ENCODE data around the gene SARS1.

The SARS1 gene

GRCh38 chr1:109262231-109263055 is 48.7 kb downstream of the SARS1 start:
- DNase-seq (ENCODE audit: low spot score), result no peak

GRCh38 chr1:109263234-109263596 is 49.5 kb downstream of the SARS1 start:
- no peak for DNase-seq (ENCODE audit: low spot score)

GRCh38 chr1:109263597-109264378 is 50.1 kb downstream of the SARS1 start:
- peak; percentile 85 for DNase-seq (ENCODE audit: low spot score)

- DNase-seq (ENCODE audit: low spot score), result no peak
These were observed 50.6 kb downstream of the SARS1 start for GRCh38 chr1:109264379-109264755.

DNA sequence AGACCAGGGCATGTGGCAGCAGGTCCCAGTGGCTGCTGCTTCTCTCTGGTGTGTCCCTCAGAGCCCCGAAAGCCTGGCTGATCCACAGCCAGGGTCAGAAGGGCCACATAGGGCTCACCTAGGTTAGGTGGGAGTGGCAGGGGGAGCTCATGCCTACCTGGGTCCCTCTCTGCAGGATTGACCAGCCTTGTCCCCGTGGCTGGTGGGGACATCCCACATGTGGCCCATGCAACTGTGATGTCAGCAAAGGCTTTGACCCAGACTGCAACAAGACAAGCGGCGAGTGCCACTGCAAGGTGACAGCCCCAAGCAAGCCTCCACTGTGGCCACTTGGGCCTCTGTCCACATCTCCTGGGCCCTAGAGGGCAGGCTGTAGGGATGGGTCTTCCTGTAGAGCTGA is 51.3 kb downstream of the SARS1 start:
- no peak for DNase-seq (ENCODE audit: low spot score)

DNA sequence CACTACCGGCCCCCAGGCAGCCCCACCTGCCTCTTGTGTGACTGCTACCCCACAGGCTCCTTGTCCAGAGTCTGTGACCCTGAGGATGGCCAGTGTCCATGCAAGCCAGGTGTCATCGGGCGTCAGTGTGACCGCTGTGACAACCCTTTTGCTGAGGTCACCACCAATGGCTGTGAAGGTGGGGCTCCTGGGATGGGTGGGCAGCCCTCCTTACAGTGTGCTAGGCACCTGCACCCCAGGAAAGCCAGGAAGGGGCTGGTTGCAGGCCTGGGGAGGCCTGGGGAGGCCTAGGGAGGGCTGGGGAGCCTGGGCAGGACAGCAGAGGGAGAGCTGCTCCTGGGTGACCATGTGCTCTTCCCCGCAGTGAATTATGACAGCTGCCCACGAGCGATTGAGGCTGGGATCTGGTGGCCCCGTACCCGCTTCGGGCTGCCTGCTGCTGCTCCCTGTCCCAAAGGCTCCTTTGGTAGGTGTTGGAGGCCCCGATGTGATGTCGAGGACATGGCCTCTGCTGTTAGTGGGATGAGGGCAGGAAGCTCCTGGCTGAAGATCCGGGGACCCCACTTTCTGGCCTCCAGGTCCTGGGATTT is 52.1 kb downstream of the SARS1 start:
- DNase-seq (ENCODE audit: low spot score), result no peak

GRCh38 chr1:109266965-109267364 is 53.2 kb downstream of the SARS1 start:
- no peak for DNase-seq (ENCODE audit: low spot score)

DNA sequence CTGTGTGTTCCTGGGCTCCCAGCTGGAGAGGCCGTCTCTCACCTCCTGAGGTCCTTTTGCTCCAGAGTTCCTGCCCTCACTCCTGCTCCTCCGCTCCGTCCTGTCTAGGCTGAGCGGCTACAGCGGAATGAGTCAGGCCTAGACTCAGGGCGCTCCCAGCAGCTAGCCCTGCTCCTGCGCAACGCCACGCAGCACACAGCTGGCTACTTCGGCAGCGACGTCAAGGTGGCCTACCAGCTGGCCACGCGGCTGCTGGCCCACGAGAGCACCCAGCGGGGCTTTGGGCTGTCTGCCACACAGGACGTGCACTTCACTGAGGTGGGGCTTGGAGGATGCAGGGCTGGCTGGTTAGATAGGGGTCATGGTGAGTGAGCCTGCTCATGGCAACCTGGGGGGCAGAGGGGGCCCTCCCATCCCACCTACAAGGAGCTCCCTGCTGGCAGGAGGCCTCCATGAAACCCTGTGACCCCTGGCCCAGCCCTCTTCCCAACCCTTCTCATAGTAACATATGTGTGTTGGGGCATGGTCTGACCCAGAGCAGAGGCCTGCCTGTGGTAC is 54.1 kb downstream of the SARS1 start:
- no peak for DNase-seq (ENCODE audit: low spot score)

GRCh38 chr1:109268431-109269211 is 54.9 kb downstream of the SARS1 start:
- DNase-seq (ENCODE audit: low spot score), result no peak

DNA sequence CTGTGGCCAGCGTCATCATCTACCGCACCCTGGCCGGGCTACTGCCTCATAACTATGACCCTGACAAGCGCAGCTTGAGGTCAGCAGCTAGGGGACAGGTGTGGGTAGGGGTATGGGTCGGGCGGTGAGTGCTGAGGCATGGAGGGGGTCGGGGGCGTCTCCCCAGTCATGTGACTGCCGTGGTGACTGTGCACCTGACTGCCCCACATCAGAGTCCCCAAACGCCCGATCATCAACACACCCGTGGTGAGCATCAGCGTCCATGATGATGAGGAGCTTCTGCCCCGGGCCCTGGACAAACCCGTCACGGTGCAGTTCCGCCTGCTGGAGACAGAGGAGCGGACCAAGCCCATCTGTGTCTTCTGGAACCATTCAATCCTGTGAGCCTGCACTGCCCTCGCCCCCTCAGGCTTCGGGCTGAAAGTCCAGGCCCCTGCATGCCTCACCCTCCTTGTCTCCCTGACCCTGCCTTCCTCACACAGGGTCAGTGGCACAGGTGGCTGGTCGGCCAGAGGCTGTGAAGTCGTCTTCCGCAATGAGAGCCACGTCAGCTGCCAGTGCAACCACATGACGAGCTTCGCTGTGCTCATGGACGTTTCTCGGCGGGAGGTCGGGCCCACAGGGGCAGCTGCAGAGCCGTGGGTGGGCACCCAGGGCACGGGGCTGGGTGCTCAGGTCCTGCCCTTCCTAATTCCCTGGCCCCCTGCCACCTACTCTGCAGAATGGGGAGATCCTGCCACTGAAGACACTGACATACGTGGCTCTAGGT is 55.7 kb downstream of the SARS1 start:
- no peak for DNase-seq (ENCODE audit: low spot score)

DNA sequence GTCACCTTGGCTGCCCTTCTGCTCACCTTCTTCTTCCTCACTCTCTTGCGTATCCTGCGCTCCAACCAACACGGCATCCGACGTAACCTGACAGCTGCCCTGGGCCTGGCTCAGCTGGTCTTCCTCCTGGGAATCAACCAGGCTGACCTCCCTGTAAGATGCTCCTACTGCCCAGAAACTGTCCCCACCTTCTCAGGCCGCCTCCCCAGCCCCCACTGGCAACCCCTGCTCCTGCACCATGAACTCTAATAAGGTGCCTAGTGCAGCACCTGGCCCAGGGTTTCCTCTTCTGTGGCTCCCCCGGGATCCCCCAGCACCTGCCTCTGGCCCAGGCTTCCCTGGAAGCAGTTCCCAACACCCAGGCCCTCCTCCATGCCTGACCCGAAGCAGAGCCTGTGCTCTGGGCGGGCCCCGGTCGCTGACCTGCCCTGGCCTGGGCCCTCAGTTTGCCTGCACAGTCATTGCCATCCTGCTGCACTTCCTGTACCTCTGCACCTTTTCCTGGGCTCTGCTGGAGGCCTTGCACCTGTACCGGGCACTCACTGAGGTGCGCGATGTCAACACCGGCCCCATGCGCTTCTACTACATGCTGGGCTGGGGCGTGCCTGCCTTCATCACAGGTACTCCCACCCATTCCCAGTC is 56.4 kb downstream of the SARS1 start:
- no peak for DNase-seq (ENCODE audit: low spot score)

GRCh38 chr1:109270623-109271317 is 57.1 kb downstream of the SARS1 start:
- DNase-seq (ENCODE audit: low spot score), result no peak

DNA sequence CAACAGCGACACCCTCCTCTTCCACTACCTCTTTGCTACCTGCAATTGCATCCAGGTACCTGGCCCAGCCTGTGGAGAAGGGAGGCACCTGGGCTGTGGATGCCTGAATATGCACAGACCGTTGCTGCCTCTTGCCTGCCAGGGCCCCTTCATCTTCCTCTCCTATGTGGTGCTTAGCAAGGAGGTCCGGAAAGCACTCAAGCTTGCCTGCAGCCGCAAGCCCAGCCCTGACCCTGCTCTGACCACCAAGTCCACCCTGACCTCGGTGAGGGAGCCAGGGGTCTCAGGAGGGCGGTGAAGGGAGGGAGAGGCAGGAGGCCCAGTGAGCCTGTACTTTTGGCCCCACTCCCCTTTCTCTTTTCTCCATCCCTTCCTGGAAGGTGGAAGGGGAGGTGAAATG is 57.7 kb downstream of the SARS1 start:
- DNase-seq (ENCODE audit: low spot score), result no peak

DNA sequence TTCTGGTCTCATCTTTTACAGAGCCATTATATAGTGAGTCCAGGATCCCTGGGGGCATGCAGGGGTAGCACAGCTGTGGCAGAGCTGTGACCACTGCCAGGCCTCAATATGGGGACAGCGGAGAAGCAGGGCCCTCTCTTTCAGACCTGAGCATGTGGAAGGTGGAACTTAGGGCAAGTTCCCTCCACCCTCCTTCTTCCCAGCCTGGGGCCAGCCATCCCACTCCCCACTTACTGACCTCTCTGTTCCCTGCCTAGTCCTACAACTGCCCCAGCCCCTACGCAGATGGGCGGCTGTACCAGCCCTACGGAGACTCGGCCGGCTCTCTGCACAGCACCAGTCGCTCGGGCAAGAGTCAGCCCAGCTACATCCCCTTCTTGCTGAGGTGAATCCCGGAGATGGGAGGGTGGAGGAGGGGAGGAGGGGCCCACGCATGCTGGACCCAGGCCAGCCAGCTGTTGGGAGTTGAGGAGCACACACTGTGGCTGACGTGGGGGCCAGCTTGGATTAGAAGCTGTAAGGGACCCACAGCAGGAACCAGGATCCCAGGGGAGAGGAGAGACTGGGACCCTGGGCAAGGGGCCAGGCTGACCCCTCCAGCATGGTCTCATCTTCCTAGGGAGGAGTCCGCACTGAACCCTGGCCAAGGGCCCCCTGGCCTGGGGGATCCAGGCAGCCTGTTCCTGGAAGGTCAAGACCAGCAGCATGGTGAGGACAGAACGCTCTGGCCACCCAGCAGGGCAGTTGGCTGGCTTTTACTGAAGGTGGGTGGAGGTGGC is 58.5 kb downstream of the SARS1 start:
- no peak for DNase-seq (ENCODE audit: low spot score)

GRCh38 chr1:109272831-109273547 is 59.3 kb downstream of the SARS1 start:
- DNase-seq (ENCODE audit: low spot score), result peak; percentile 64

DNA sequence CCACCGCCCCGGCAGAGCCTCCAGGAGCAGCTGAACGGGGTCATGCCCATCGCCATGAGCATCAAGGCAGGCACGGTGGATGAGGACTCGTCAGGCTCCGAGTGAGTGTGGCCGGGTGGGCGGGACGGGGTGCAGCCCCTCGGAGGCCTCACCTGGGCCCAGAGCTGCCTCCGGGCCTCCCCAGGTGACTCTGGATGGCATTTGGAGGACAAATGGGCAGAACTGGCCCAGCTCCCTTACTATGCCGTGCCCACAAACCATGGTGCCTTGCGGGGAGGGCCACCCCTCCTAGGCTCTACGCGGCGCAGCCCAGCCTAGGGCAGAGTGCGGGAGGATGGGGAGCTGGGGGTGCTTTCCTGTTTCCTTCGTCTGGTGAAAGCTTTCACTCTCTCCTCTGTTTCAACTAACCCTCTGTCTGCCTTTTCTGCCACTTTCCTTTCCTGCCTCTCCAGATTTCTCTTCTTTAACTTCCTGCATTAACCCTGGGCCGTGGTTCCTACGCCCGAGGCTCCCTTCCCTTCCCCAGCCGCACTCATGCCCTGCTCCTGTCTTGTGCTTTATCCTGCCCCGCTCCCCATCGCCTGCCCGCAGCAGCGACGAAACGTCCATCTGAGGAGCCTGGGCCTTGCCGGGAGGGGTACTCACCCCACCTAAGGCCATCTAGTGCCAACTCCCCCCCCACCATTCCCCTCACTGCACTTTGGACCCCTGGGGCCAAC is 60.0 kb downstream of the SARS1 start:
- no peak for DNase-seq (ENCODE audit: low spot score)

- DNase-seq (ENCODE audit: low spot score), result peak; percentile 89
These were observed 61.1 kb downstream of the SARS1 start for GRCh38 chr1:109274533-109275476.

Measured in SW480 (cell line).